ENCODE measurements around the gene SETDB2.
A peak's percentile ranks its signal among the peaks of the same experiment; 100 is the strongest.

The SETDB2 gene

GRCh38 chr13:49443704-49444523 is at the start of gene SETDB2, which contains the start of gene CAB39L:
Gene SETDB2, plus strand, starts transcription at chr13:49444274. Its CDS starts 7,620 bp downstream, at chr13:49451894.
Gene CAB39L, minus strand, starts transcription at chr13:49444064. Its CDS starts 61,154 bp downstream, at chr13:49382910.
- DNase-seq (ENCODE audit: low read depth, low spot score) = peak; percentile 96

- DNase-seq (ENCODE audit: low read depth, low spot score) = no peak
These were observed 48.6 kb upstream of the SETDB2 start for GRCh38 chr13:49395451-49395865.

GRCh38 chr13:49395878-49396380 is 48.1 kb upstream of the SETDB2 start:
- DNase-seq (ENCODE audit: low read depth, low spot score) = no peak

GRCh38 chr13:49399801-49400472 is 44.1 kb upstream of the SETDB2 start:
- DNase-seq (ENCODE audit: low read depth, low spot score) = no peak

- no peak for DNase-seq (ENCODE audit: low read depth, low spot score)
These were observed 43.1 kb upstream of the SETDB2 start for GRCh38 chr13:49400755-49401659.

- no peak for DNase-seq (ENCODE audit: low read depth, low spot score)
These were observed 39.9 kb upstream of the SETDB2 start for GRCh38 chr13:49403996-49404702.

- DNase-seq (ENCODE audit: low read depth, low spot score) = no peak
These were observed 39.4 kb upstream of the SETDB2 start for GRCh38 chr13:49404703-49405020.

GRCh38 chr13:49407068-49407467 is 37.0 kb upstream of the SETDB2 start:
- DNase-seq (ENCODE audit: low read depth, low spot score) = no peak

- no peak for DNase-seq (ENCODE audit: low read depth, low spot score)
These were observed 36.1 kb upstream of the SETDB2 start for GRCh38 chr13:49407936-49408335.

- no peak for DNase-seq (ENCODE audit: low read depth, low spot score)
These were observed 35.1 kb upstream of the SETDB2 start for GRCh38 chr13:49409008-49409407.

GRCh38 chr13:49410006-49410405 is 34.1 kb upstream of the SETDB2 start:
- no peak for DNase-seq (ENCODE audit: low read depth, low spot score)

- no peak for DNase-seq (ENCODE audit: low read depth, low spot score)
These were observed 33.6 kb upstream of the SETDB2 start for GRCh38 chr13:49410477-49410876.

GRCh38 chr13:49411353-49411752 is 32.7 kb upstream of the SETDB2 start:
- no peak for DNase-seq (ENCODE audit: low read depth, low spot score)

GRCh38 chr13:49412749-49413148 is 31.3 kb upstream of the SETDB2 start:
- DNase-seq (ENCODE audit: low read depth, low spot score) = no peak

- no peak for DNase-seq (ENCODE audit: low read depth, low spot score)
These were observed 26.9 kb upstream of the SETDB2 start for GRCh38 chr13:49417161-49417560.

- DNase-seq (ENCODE audit: low read depth, low spot score) = no peak
These were observed 25.9 kb upstream of the SETDB2 start for GRCh38 chr13:49418206-49418605.

- no peak for DNase-seq (ENCODE audit: low read depth, low spot score)
These were observed 24.8 kb upstream of the SETDB2 start for GRCh38 chr13:49419276-49419675.

- no peak for DNase-seq (ENCODE audit: low read depth, low spot score)
These were observed 22.7 kb upstream of the SETDB2 start for GRCh38 chr13:49421391-49421790.

GRCh38 chr13:49424011-49424560 is 20.0 kb upstream of the SETDB2 start:
- DNase-seq (ENCODE audit: low read depth, low spot score) = no peak

GRCh38 chr13:49428041-49428763 is 15.9 kb upstream of the SETDB2 start:
- DNase-seq (ENCODE audit: low read depth, low spot score) = no peak

Data from activated CD4-positive, CD25-positive, alpha-beta regulatory T cell treated with anti-CD3 and anti-CD28 coated beads, Interleukin-2, amount 50 U/mL, for 16 hours (primary cell).